ENCODE measurements around the gene CEACAM19.

GRCh38 chr19:44725684-44726083 lies 54.4 kb downstream of the CEACAM19 start:
- TF ChIP-seq POLR2A (IDR thresholded peaks at IDR 0.05; ENCODE audit: insufficient read depth in 1 of 2, low read depth in 2 of 2, low read length in 2 of 2) (no peak), ZFX (CRISPR knock-in tag; IDR thresholded peaks at IDR 0.05; ENCODE audit: low read depth) (no peak), EP300 (IDR thresholded peaks at IDR 0.05; ENCODE audit: low read depth in 2 of 2, low read length in 2 of 2) (no peak), EP300 (CRISPR knock-in tag; IDR thresholded peaks at IDR 0.05; ENCODE audit: borderline replicate concordance) (no peak)
- TF ChIP-seq, protein P1, sequence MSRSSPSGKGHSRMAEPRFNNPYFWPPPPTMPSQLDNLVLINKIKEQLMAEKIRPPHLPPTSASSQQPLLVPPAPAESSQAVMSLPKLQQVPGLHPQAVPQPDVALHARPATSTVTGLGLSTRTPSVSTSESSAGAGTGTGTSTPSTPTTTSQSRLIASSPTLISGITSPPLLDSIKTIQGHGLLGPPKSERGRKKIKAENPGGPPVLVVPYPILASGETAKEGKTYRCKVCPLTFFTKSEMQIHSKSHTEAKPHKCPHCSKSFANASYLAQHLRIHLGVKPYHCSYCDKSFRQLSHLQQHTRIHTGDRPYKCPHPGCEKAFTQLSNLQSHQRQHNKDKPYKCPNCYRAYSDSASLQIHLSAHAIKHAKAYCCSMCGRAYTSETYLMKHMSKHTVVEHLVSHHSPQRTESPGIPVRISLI (CRISPR knock-in tag; IDR thresholded peaks at IDR 0.05; ENCODE audit: borderline replicate concordance), result no peak
